ENCODE results near the gene TCEAL7.
A peak's percentile ranks its signal among the peaks of the same experiment; 100 is the strongest.

GRCh38 chrX:103376118-103376978 is 46.3 kb downstream of the TCEAL7 start, which contains the start of gene BEX3:
- TF ChIP-seq POLR2A (IDR thresholded peaks at IDR 0.05; ENCODE audit: low read depth, low read length) (peak; percentile 80), BHLHE40 (IDR thresholded peaks at IDR 0.05; ENCODE audit: low read depth, low read length) (peak; percentile 80), USF2 (IDR thresholded peaks at IDR 0.05; ENCODE audit: low read depth, low read length) (peak; percentile 92), CTCF (conservative IDR thresholded peaks at IDR 0.05; ENCODE audit: low read depth, low read length) (no peak), RCOR1 (IDR thresholded peaks at IDR 0.05; ENCODE audit: insufficient replicate concordance, low read length) (no peak), RAD21 (IDR thresholded peaks at IDR 0.05; ENCODE audit: low read length) (no peak)

All from IMR-90 (cell line).